HL-60 (cell line): ENCODE data around the gene SPATA20.

Experiments
- DNase-seq, 2 experiments: peaks; one replicate each; pipeline ENCODE4 v3.0.0-alpha.2; 2010 to 2020; ENCODE audit warnings: low read depth in 1 of 2, low spot score in 1 of 2
- H3K27ac ChIP-seq: fragments of 250-450 bp; sonication (Bioruptor Pico); replicated peaks from 2 replicates; pipeline ENCODE4 v1.5.1; 2020; ENCODE audit warnings: mild to moderate bottlenecking, moderate library complexity
- H3K27me3 ChIP-seq: fragments of 250-450 bp; sonication (Bioruptor Pico); 2 replicates; pipeline ENCODE4 v1.5.1; 2021; ENCODE audit warnings: mild to moderate bottlenecking, moderate library complexity; ENCODE audit not compliant: insufficient read depth, poor library complexity, severe bottlenecking
- H3K4me3 ChIP-seq: replicated peaks from 2 replicates; pipeline ENCODE4 v1.5.1; 2011; ENCODE audit warnings: mild to moderate bottlenecking, control low read depth, low read length; ENCODE audit not compliant: insufficient read depth
- GABPA ChIP-seq: IDR thresholded peaks from 2 replicates; pipeline ENCODE4 v1.6.1; 2012; ENCODE audit warnings: low read depth
- POLR2AphosphoS5 ChIP-seq: IDR thresholded peaks from 2 replicates; pipeline ENCODE4 v1.6.1; 2012; ENCODE audit warnings: low read depth
- SPI1 ChIP-seq: IDR thresholded peaks from 2 replicates; pipeline ENCODE4 v1.6.1; 2012; ENCODE audit warnings: low read depth, mild to moderate bottlenecking, borderline replicate concordance
- TF ChIP-seq, protein P1 (sequence below): IDR thresholded peaks from one replicate; pipeline ENCODE4 v1.5.1; 2011; ENCODE audit warnings: low read length, control low read depth, inconsistent platforms; ENCODE audit not compliant: insufficient read depth
- TF ChIP-seq, protein P2 (sequence below): IDR thresholded peaks from 2 replicates; pipeline ENCODE4 v1.6.1; 2012; ENCODE audit warnings: low read depth; ENCODE audit not compliant: insufficient replicate concordance

Gene SPATA20

DNA sequence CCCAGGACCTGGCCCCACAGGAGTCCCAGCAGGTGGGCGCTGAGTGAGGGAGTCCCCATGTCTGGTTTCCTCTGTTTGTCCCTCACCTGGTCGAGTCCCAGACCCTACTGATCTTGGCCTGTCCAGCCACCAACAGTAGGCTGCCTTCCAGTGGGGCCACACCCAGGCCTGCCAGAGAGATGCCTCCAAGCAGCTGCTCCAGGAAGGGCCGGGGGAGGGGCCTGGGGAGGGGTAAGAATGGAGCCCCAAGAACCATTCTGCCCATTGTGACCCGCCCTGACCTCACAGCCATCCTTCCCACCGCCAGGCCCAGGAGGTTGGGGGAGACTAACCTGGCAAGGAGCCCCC lies 736 bp downstream of the SPATA20 start:
- no peak for TF ChIP-seq POLR2AphosphoS5
- TF ChIP-seq, protein P1, sequence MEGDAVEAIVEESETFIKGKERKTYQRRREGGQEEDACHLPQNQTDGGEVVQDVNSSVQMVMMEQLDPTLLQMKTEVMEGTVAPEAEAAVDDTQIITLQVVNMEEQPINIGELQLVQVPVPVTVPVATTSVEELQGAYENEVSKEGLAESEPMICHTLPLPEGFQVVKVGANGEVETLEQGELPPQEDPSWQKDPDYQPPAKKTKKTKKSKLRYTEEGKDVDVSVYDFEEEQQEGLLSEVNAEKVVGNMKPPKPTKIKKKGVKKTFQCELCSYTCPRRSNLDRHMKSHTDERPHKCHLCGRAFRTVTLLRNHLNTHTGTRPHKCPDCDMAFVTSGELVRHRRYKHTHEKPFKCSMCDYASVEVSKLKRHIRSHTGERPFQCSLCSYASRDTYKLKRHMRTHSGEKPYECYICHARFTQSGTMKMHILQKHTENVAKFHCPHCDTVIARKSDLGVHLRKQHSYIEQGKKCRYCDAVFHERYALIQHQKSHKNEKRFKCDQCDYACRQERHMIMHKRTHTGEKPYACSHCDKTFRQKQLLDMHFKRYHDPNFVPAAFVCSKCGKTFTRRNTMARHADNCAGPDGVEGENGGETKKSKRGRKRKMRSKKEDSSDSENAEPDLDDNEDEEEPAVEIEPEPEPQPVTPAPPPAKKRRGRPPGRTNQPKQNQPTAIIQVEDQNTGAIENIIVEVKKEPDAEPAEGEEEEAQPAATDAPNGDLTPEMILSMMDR: no peak
- no peak for TF ChIP-seq SPI1
- TF ChIP-seq, protein P2, sequence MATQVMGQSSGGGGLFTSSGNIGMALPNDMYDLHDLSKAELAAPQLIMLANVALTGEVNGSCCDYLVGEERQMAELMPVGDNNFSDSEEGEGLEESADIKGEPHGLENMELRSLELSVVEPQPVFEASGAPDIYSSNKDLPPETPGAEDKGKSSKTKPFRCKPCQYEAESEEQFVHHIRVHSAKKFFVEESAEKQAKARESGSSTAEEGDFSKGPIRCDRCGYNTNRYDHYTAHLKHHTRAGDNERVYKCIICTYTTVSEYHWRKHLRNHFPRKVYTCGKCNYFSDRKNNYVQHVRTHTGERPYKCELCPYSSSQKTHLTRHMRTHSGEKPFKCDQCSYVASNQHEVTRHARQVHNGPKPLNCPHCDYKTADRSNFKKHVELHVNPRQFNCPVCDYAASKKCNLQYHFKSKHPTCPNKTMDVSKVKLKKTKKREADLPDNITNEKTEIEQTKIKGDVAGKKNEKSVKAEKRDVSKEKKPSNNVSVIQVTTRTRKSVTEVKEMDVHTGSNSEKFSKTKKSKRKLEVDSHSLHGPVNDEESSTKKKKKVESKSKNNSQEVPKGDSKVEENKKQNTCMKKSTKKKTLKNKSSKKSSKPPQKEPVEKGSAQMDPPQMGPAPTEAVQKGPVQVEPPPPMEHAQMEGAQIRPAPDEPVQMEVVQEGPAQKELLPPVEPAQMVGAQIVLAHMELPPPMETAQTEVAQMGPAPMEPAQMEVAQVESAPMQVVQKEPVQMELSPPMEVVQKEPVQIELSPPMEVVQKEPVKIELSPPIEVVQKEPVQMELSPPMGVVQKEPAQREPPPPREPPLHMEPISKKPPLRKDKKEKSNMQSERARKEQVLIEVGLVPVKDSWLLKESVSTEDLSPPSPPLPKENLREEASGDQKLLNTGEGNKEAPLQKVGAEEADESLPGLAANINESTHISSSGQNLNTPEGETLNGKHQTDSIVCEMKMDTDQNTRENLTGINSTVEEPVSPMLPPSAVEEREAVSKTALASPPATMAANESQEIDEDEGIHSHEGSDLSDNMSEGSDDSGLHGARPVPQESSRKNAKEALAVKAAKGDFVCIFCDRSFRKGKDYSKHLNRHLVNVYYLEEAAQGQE: no peak
- TF ChIP-seq GABPA: no peak
- Histone ChIP-seq H3K27ac (no peak overlapping the region), H3K4me3 (peak overlapping the region; percentile 52; the same call in 1 of the 2 replicates), H3K27me3 (peaks cover 3% of the 10 kb centered on the region)
- DNase-seq: no peak

DNA sequence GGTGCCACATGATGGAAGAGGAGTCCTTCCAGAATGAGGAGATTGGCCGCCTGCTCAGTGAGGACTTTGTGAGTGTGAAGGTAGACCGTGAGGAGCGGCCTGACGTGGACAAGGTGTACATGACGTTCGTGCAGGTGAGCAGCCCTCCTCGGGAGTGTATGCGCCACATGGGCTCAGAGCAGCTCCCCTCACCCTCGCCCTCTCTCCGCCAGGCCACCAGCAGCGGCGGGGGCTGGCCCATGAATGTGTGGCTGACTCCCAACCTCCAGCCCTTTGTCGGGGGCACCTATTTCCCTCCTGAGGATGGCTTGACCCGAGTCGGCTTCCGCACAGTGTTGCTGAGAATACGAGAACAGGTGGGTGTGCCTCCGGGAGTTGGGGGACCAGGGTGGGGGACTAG lies 1.9 kb downstream of the SPATA20 start:
- Histone ChIP-seq H3K27ac (no peak overlapping the region), H3K4me3 (no peak overlapping the region), H3K27me3 (peaks cover 3% of the 10 kb centered on the region)
- TF ChIP-seq POLR2AphosphoS5 (no peak), GABPA (no peak), SPI1 (no peak)
- TF ChIP-seq, protein P1: no peak
- TF ChIP-seq, protein P2: no peak
- no peak for DNase-seq

DNA sequence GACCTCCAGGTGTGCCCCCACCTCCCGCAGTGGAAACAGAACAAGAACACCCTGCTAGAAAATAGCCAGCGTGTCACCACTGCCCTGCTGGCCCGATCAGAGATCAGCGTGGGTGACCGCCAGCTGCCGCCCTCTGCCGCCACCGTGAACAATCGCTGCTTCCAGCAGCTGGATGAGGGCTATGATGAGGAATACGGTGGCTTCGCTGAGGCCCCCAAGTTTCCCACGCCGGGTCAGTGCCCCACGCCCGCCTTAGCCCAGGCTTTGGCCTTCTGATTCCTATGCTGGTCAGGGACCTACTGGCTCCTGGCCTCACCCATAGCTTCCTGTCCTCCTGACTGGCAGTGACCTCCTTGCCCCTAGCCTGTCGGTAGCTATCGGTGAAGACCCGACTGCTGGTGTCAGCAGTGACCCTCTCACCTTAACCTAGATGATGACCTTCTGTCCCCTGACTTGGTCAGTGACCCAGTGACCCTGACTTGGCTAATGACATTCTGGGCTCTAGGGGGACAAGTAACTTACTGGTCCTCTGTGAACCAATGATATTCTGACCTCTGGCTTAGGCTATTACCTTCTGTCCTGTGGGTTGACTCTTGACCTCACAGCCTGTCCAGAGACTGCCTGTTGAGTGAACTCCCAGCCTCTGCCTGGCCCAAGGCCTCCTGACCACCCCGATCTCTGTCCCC lies 2.4 kb downstream of the SPATA20 start:
- no peak for DNase-seq
- TF ChIP-seq, protein P1: no peak
- TF ChIP-seq POLR2AphosphoS5: no peak
- no peak for TF ChIP-seq GABPA
- no peak for TF ChIP-seq SPI1
- TF ChIP-seq, protein P2: no peak
- H3K27ac ChIP-seq: no peak overlapping the region
- peaks cover 3% of the 10 kb centered on the region for H3K27me3 ChIP-seq
- H3K4me3 ChIP-seq: no peak overlapping the region
